ENCODE results near the gene TBXAS1. TPM values are rescaled to one million over a fixed set of nuclear protein-coding genes. Genes with fewer than 3 reads are reported as not detected.
"Not testable (repeated sequence)": the region's sequence is repeated elsewhere in the genome, so short reads cannot be mapped to it uniquely, and the experiment has no call there.

TBXAS1 gene
- total and polyA plus RNA-seq, 2 donors (not counting 3 experiments of a cell fraction or from before 2014, with no cell fraction given), result 2.1 to 4.3 TPM

GRCh38 chr7:139924461-139924860 lies 95.4 kb downstream of the TBXAS1 start:
- POLR2A ChIA-PET, result no interaction called here
- DNase-seq (ENCODE audit: low read depth, low spot score) (no peak), FAIRE-seq (no peak)
- dilution Hi-C loops (cut with MboI; ENCODE audit: extremely low pct_ligation_motif_present, low sequenced_read_pairs), result no loop called here
- Histone ChIP-seq H4K20me1 (replicated peaks; ENCODE audit: control insufficient read depth, extremely low read depth, insufficient read depth, low read length) (no peaks in the 10 kb centered on the region), H3K27ac (ENCODE audit: insufficient read depth, low read depth, low read length) (no peak overlapping the region), H3K4me3 (replicated peaks in 1 of 3; ENCODE audit: insufficient read depth in 1 of 3, low read depth in 1 of 3, low read length in 3 of 3) (no peak overlapping the region), H3K36me3 (ENCODE audit: control insufficient read depth in 2 of 2, extremely low read depth in 1 of 2, insufficient read depth in 2 of 2, low read length in 2 of 2) (no peaks in the 10 kb centered on the region), H3K9ac (replicated peaks; ENCODE audit: extremely low read depth, insufficient read depth, low read length) (no peak overlapping the region), H3K4me2 (ENCODE audit: insufficient read depth, low read length) (no peak overlapping the region), H2AFZ (ENCODE audit: low read depth, low read length) (no peak overlapping the region), H3K9me3 (replicated peaks; ENCODE audit: control insufficient read depth, insufficient read depth, low read length) (no peaks in the 10 kb centered on the region), H3K4me1 (ENCODE audit: control insufficient read depth, extremely low read depth, insufficient read depth, low read length) (no peaks in the 10 kb centered on the region), H3K9me1 (replicated peaks; ENCODE audit: control insufficient read depth, extremely low read depth, insufficient read depth, low read length) (no peaks in the 10 kb centered on the region), H3K79me2 (ENCODE audit: control insufficient read depth, insufficient read depth, low read length) (no peaks in the 10 kb centered on the region), H3K27me3 (ENCODE audit: control insufficient read depth in 2 of 2, insufficient read depth in 2 of 2, low read length in 2 of 2) (peaks cover 0 to 4% of the 10 kb centered on the region in 2 experiments)
- no peak for TF ChIP-seq POLR2A (IDR thresholded peaks at IDR 0.05; ENCODE audit: low read depth, low read length)
- no peak for TF ChIP-seq GATA2 (IDR thresholded peaks at IDR 0.05; ENCODE audit: insufficient read depth, insufficient read length, low read depth, low read length)
- CTCF ChIA-PET, result no interaction called here
- no TSS peak for BruUV-seq (replicated peaks)
- intact Hi-C loops (cut with micrococcal nuclease), result no loop called here

GRCh38 chr7:139929221-139929620 lies 100.2 kb downstream of the TBXAS1 start:
- H3K36me3 ChIP-seq (ENCODE audit: control insufficient read depth in 2 of 2, extremely low read depth in 1 of 2, insufficient read depth in 2 of 2, low read length in 2 of 2); H3K4me1 ChIP-seq (ENCODE audit: control insufficient read depth, extremely low read depth, insufficient read depth, low read length); H4K20me1 ChIP-seq (replicated peaks; ENCODE audit: control insufficient read depth, extremely low read depth, insufficient read depth, low read length); H3K9me3 ChIP-seq (replicated peaks; ENCODE audit: control insufficient read depth, insufficient read depth, low read length); DNase-seq (ENCODE audit: low read depth, low spot score); H3K27ac ChIP-seq (ENCODE audit: insufficient read depth, low read depth, low read length); BruUV-seq (replicated peaks); H3K9me1 ChIP-seq (replicated peaks; ENCODE audit: control insufficient read depth, extremely low read depth, insufficient read depth, low read length); intact Hi-C loops (cut with micrococcal nuclease); H3K27me3 ChIP-seq (ENCODE audit: control insufficient read depth in 2 of 2, insufficient read depth in 2 of 2, low read length in 2 of 2); H2AFZ ChIP-seq (ENCODE audit: low read depth, low read length); FAIRE-seq; dilution Hi-C loops (cut with MboI; ENCODE audit: extremely low pct_ligation_motif_present, low sequenced_read_pairs); H3K79me2 ChIP-seq (ENCODE audit: control insufficient read depth, insufficient read depth, low read length); H3K4me2 ChIP-seq (ENCODE audit: insufficient read depth, low read length); H3K4me3 ChIP-seq (replicated peaks in 1 of 3; ENCODE audit: insufficient read depth in 1 of 3, low read depth in 1 of 3, low read length in 3 of 3); POLR2A ChIA-PET; H3K9ac ChIP-seq (replicated peaks; ENCODE audit: extremely low read depth, insufficient read depth, low read length): not testable (repeated sequence)
- CTCF ChIA-PET, result interaction anchor here (1.2 to 2.0 kb wide), 3 partner anchors 8 to 15 kb away, joined by 3 to 6 read pairs (median 5); no protein-coding TSS in a partner anchor
